Right lobe of liver (tissue), 6 donors: ENCODE data around the gene PPP1R36. TPM values are rescaled to one million over a fixed set of nuclear protein-coding genes. Genes with fewer than 3 reads are reported as not detected.

ENCODE experiments used
- ATAC-seq, 4 donors: fragments of 200-7000 bp; cut with Tn5 transposase; one replicate each; pipeline ENCODE4 v1.9.1; 2020; ENCODE audit warnings: mild to moderate bottlenecking in 4 of 4, moderate library complexity in 4 of 4
- DNase-seq, 3 donors: peaks; one replicate each; pipeline ENCODE4 v3.0.0-alpha.2; 2020
- H3K27ac ChIP-seq, 3 donors: fragments of 200-600 bp; one replicate each; pipeline ENCODE4 v1.8.0; 2022
- H3K27me3 ChIP-seq, 2 donors: fragments of 200-600 bp; one replicate each; pipeline ENCODE4 v1.8.0; 2022
- H3K36me3 ChIP-seq, 4 donors: fragments of 200-600 bp; sonication (generic) in 1 of 4; one replicate each; pipeline versions ENCODE4 v1.5.1 to v1.8.0; 2017 to 2022; ENCODE audit warnings: control low read depth in 1 of 4
- H3K4me1 ChIP-seq, 4 donors: fragments of 200-600 bp; sonication (generic) in 1 of 4; one replicate each; pipeline versions ENCODE4 v1.5.1 to v1.8.0; 2017 to 2022; ENCODE audit warnings: control low read depth in 1 of 4
- H3K4me3 ChIP-seq, 3 donors: fragments of 200-600 bp; one replicate each; pipeline ENCODE4 v1.8.0; 2022
- H3K9me3 ChIP-seq, 4 donors: fragments of 200-600 bp; sonication (generic) in 1 of 4; one replicate each; pipeline versions ENCODE4 v1.5.1 to v1.8.0; 2017 to 2022; ENCODE audit warnings: control low read depth in 1 of 4
- CTCF ChIP-seq, 4 donors: fragments of 200-600 bp in 3 of 4; fragments of 450-650 bp in 1 of 4; IDR thresholded peaks; one replicate each; pipeline versions ENCODE4 v1.5.1 to v1.8.0; 2016 to 2022; ENCODE audit warnings: antibody characterized with exemption in 4 of 4, mild to moderate bottlenecking in 2 of 4
- POLR2A ChIP-seq: fragments of 450-650 bp; IDR thresholded peaks from one replicate; pipeline ENCODE4 v1.6.1; 2017; ENCODE audit warnings: antibody characterized with exemption, mild to moderate bottlenecking
- WGBS: methylation state at CpG from one replicate; pipeline ENCODE4 v1.1.6; 2018; ENCODE audit warnings: low coverage, low lambda C conversion rate; ENCODE audit not compliant: insufficient coverage; ENCODE audit errors: missing lambda C conversion rate; 5-methylcytosine and 5-hydroxymethylcytosine counted together
- intact Hi-C, 2 donors: fragments of 100-400 bp; cut with DNase I; formaldehyde crosslinking; loops; one replicate each; pipeline versions ENCODE4 v1.11.2 to v1.14.1; 2022
- total RNA-seq, 6 experiments: library from RNA; depleted of rRNA in 2 of 6; stranded (reverse); fragments of >200 nt in 2 of 6; fragmentation: NEBNext Ultra II Directional in 3 of 6; extraction: Animal tissue kit (Norgen Biotek cat#: 25700) in 3 of 6; gene quantifications; one replicate each; pipeline versions ENCODE4 v1.1.0 to v1.2.4, GENCODE V29; 2016 to 2023
- donor health status: DM: no; HTN: yes; CAD: no.
- donor health status: DM: no; HTN: no; CAD: no.
- donor health status: DM: no; HTN: no; CAD: no.
- donor health status: DM: no; HTN: yes; CAD: no.
- donor health status: DM: no; HTN: yes; CAD: no.

The PPP1R36 gene
- total RNA-seq, 6 experiments from 2014 or later, result 0.16 to 0.40 TPM; not detected in 4

DNA sequence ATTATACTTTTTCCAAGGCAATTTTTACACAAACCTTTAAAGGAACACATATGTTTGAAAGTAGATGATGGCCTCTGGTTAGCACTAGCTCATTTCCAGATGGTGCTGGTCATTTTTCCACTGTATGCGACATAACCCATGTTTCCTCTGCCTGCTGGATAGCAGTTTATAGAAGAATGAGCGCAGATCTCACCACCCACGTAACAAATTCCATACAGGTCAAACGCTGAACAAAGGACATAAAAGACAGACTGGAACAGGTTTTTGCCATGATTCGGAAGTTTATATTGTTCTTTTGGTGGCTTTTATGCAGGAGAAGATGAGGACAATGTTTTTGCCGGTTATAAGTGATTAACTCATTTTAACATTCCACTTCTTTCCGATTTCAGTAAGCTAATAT is 30.7 kb downstream of the PPP1R36 start:
- H3K36me3 ChIP-seq, result no peaks in the 10 kb centered on the region

GRCh38 chr14:64581363-64581762 is 31.6 kb downstream of the PPP1R36 start:
- Histone ChIP-seq H3K27ac (no peak overlapping the region), H3K9me3 (no peaks in the 10 kb centered on the region), H3K36me3 (no peaks in the 10 kb centered on the region), H3K4me1 (no peaks in the 10 kb centered on the region), H3K4me3 (no peak overlapping the region), H3K27me3 (no peaks in the 10 kb centered on the region)
- TF ChIP-seq POLR2A, result no peak
- no peak for TF ChIP-seq CTCF (IDR thresholded peaks at IDR 0.05)
- ATAC-seq, result no peak
- no peak for DNase-seq
- intact Hi-C loops, result no loop called here
- 65% methylated on average over 2 of the region's 2 CpGs for WGBS

More for the DNA sequence above, 30.7 kb downstream of the PPP1R36 start:
- intact Hi-C loops, result no loop called here
- Histone ChIP-seq H3K4me3 (no peak overlapping the region), H3K27me3 (no peaks in the 10 kb centered on the region), H3K9me3 (no peaks in the 10 kb centered on the region), H3K27ac (no peak overlapping the region), H3K4me1 (no peaks in the 10 kb centered on the region)
- TF ChIP-seq CTCF (IDR thresholded peaks at IDR 0.05) (no peak), POLR2A (no peak)
- 84% methylated on average over 7 of the region's 7 CpGs for WGBS
- DNase-seq (no peak), ATAC-seq (no peak)

GRCh38 chr14:64581817-64582216 is 32.1 kb downstream of the PPP1R36 start:
- intact Hi-C loops, result no loop called here
- H3K9me3 ChIP-seq, result no peaks in the 10 kb centered on the region
- no peak for ATAC-seq

DNA sequence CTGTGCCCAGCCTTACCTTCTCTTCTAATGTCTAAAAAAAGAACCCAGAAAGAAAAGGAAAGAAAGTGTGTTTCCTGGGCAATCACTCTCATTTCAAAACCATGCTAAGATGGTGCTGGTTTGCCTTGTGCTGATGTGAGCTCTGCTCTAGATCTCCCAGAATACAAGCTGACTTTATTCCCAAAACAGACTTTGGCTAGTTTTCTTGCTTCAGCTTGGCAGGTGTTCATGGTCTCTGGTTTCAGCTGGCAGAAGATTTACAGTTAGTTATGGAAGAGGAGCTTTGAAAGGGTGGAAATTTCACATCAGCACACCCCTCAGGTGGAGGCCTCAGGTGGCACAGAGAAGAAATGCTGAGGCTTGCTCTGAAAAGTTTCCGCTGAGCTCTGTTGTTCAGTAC is 34.4 kb downstream of the PPP1R36 start:
- no peaks in the 10 kb centered on the region for H3K4me1 ChIP-seq
- DNase-seq (no peak), ATAC-seq (no peak)
- no peak overlapping the region for H3K27ac ChIP-seq
- no peaks in the 10 kb centered on the region for H3K27me3 ChIP-seq
- no peak overlapping the region for H3K4me3 ChIP-seq
- no peak for TF ChIP-seq CTCF (IDR thresholded peaks at IDR 0.05)
- no peak for TF ChIP-seq POLR2A
- no peaks in the 10 kb centered on the region for H3K36me3 ChIP-seq
- no peaks in the 10 kb centered on the region for H3K9me3 ChIP-seq
- intact Hi-C loops, result no loop called here
- no CpG with 5 or more reads among the region's 1 CpG for WGBS

More at GRCh38 chr14:64581817-64582216, 32.1 kb downstream of the PPP1R36 start:
- Histone ChIP-seq H3K4me1 (no peaks in the 10 kb centered on the region), H3K27me3 (no peaks in the 10 kb centered on the region), H3K36me3 (no peaks in the 10 kb centered on the region), H3K4me3 (no peak overlapping the region), H3K27ac (no peak overlapping the region)
- no peak for DNase-seq
- 62% methylated on average over 5 of the region's 5 CpGs for WGBS
- TF ChIP-seq CTCF (IDR thresholded peaks at IDR 0.05), result no peak
- no peak for TF ChIP-seq POLR2A

DNA sequence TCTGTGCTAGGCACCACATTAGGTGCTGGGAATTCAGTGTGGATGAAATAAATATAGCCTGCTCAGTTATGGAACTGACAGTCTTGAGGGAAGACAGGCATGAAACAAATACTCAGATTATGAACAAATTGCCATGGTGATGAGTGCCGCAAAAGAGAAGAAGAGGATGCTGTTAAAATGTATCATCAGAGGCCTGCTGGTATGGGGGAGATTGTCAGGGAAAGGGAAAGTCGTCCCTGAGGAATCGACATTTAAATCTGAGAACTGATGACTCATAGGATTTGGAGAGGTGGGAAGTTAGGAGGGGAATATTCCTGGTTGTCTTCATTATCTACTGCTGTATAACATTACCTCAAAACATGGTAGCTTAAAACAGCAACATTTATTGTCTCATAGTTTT is 42.0 kb downstream of the PPP1R36 start:
- Histone ChIP-seq H3K27me3 (no peaks in the 10 kb centered on the region), H3K27ac (no peak overlapping the region), H3K36me3 (no peaks in the 10 kb centered on the region), H3K4me1 (no peaks in the 10 kb centered on the region), H3K4me3 (no peak overlapping the region), H3K9me3 (no peaks in the 10 kb centered on the region)
- DNase-seq (no peak), ATAC-seq (no peak)
- intact Hi-C loops, result no loop called here
- whole genome bisulfite sequencing, result 93% methylated on average over 3 of the region's 3 CpGs
- TF ChIP-seq POLR2A (no peak), CTCF (IDR thresholded peaks at IDR 0.05) (no peak)
